B cell (primary cell): ENCODE measurements around the gene PARD3B. TPM values are rescaled to one million over a fixed set of nuclear protein-coding genes. Genes with fewer than 3 reads are reported as not detected.

Experiments used
- ATAC-seq: fragments of 200-7000 bp; cut with Tn5 transposase; one replicate; pipeline ENCODE4 v1.10.0; 2021; ENCODE audit warnings: low read depth, mild to moderate bottlenecking, moderate number of reproducible peaks, moderate library complexity
- CTCF ChIA-PET: fragments of 350-600 bp; sonication (Branson Sonifier 250); formaldehyde crosslinking; loops from one replicate; lab custom pipeline; 2021; ENCODE audit warnings: antibody characterized with exemption, inconsistent platforms; lab: Charles Lee
- POLR2A ChIA-PET: fragments of 350-600 bp; sonication (Branson Sonifier 250); formaldehyde crosslinking; loops from one replicate; lab custom pipeline; 2021; ENCODE audit warnings: antibody characterized with exemption; lab: Charles Lee
- DNase-seq: peaks from one replicate; pipeline ENCODE4 v3.0.0; 2013
- H2AFZ ChIP-seq: 2 replicates; pipeline ENCODE4 v1.6.1; 2012; ENCODE audit warnings: mild to moderate bottlenecking, low read depth, low read length; ENCODE audit not compliant: insufficient read depth, poor library complexity, severe bottlenecking
- H3K27ac ChIP-seq, 2 donors: 1 replicate in 1 of 2; 2 replicates in 1 of 2; pipeline ENCODE4 v1.5.1; 2012 to 2013; ENCODE audit warnings: low read length in 2 of 2, mild to moderate bottlenecking in 2 of 2, moderate library complexity in 1 of 2
- H3K27me3 ChIP-seq, 4 experiments: fragments of 200-600 bp in 1 of 4; sonication (generic) in 1 of 4; replicated peaks in 1 of 4; 1 replicate in 2 of 4; 2 replicates in 2 of 4; pipeline versions ENCODE4 v1.6.1 to v1.7.0; 2013 to 2016; ENCODE audit warnings: low read length in 3 of 4, mild to moderate bottlenecking in 2 of 4, mixed read lengths in 1 of 4, moderate library complexity in 1 of 4; ENCODE audit not compliant: insufficient read depth in 4 of 4, control insufficient read depth in 3 of 4; ENCODE audit errors: control extremely low read depth in 1 of 4
- H3K36me3 ChIP-seq, 2 experiments: replicated peaks in 1 of 2; 1 replicate in 1 of 2; 2 replicates in 1 of 2; pipeline versions ENCODE4 v1.6.1 to v1.7.1; 2013; ENCODE audit warnings: low read length in 1 of 2; ENCODE audit not compliant: insufficient read depth in 2 of 2, control insufficient read depth in 1 of 2; ENCODE audit errors: control extremely low read depth in 1 of 2, extremely low read depth in 1 of 2
- H3K4me1 ChIP-seq, 2 donors: fragments of 200-600 bp in 1 of 2; sonication (generic) in 1 of 2; 1 replicate in 1 of 2; 2 replicates in 1 of 2; pipeline versions ENCODE4 v1.5.1 to v1.6.1; 2013 to 2017; ENCODE audit warnings: low read length in 2 of 2; ENCODE audit not compliant: control insufficient read depth in 2 of 2, insufficient read depth in 2 of 2
- H3K4me2 ChIP-seq: replicated peaks from 2 replicates; pipeline ENCODE3; 2012; ENCODE audit warnings: mild to moderate bottlenecking, low read depth, low read length; ENCODE audit not compliant: poor library complexity, severe bottlenecking
- H3K4me3 ChIP-seq, 5 experiments: fragments of 200-600 bp in 1 of 5; sonication (generic) in 1 of 5; 1 replicate in 3 of 5; 2 replicates in 2 of 5; pipeline versions ENCODE4 v1.5.1 to v1.7.0; 2011 to 2016; ENCODE audit warnings: low read length in 4 of 5, mild to moderate bottlenecking in 4 of 5, low read depth in 2 of 5, control low read depth in 1 of 5, moderate library complexity in 1 of 5; ENCODE audit not compliant: insufficient read depth in 1 of 5; ENCODE audit errors: control extremely low read depth in 1 of 5, extremely low read depth in 1 of 5
- H3K79me2 ChIP-seq: fragments of 200-600 bp; sonication (generic); one replicate; pipeline ENCODE4 v1.6.0; 2016; ENCODE audit warnings: low read length; ENCODE audit not compliant: control insufficient read depth, insufficient read depth
- H3K9ac ChIP-seq: fragments of 200-600 bp; sonication (generic); 2 replicates; pipeline ENCODE4 v1.6.1; 2017; ENCODE audit warnings: mild to moderate bottlenecking, low read length, moderate library complexity
- H3K9me3 ChIP-seq, 3 donors: one replicate each; pipeline versions ENCODE4 v1.6.1 to v1.7.1; 2013; ENCODE audit warnings: low read length in 2 of 3; ENCODE audit not compliant: control insufficient read depth in 2 of 3, insufficient read depth in 1 of 3; ENCODE audit errors: control extremely low read depth in 1 of 3
- H4K20me1 ChIP-seq: 2 replicates; pipeline ENCODE4 v1.6.0; 2012; ENCODE audit warnings: mild to moderate bottlenecking, low read length; ENCODE audit not compliant: insufficient read depth, control insufficient read depth, poor library complexity, severe bottlenecking
- H3K27ac Mint-ChIP-seq: one replicate; pipeline ENCODE4 v1.8.0; 2021; ENCODE audit warnings: mixed read lengths
- H3K27me3 Mint-ChIP-seq: one replicate; pipeline ENCODE4 v1.8.0; 2021; ENCODE audit warnings: mixed read lengths
- H3K4me1 Mint-ChIP-seq: one replicate; pipeline ENCODE4 v1.8.0; 2021; ENCODE audit warnings: mixed read lengths
- H3K4me3 Mint-ChIP-seq: one replicate; pipeline ENCODE4 v1.8.0; 2021; ENCODE audit warnings: mixed read lengths
- H3K9me3 Mint-ChIP-seq: one replicate; pipeline ENCODE4 v1.8.0; 2022; ENCODE audit warnings: mixed read lengths; ENCODE audit not compliant: insufficient read depth
- EZH2 ChIP-seq: IDR thresholded peaks from 2 replicates; pipeline ENCODE4 v1.6.1; 2012; ENCODE audit warnings: borderline replicate concordance, low read depth, mild to moderate bottlenecking, moderate library complexity, low read length; ENCODE audit not compliant: insufficient read depth, poor library complexity, severe bottlenecking
- WGBS: methylation state at CpG from one replicate; pipeline ENCODE4 v1.1.5; 2013; ENCODE audit warnings: missing lambda C conversion rate; ENCODE audit not compliant: insufficient coverage; 5-methylcytosine and 5-hydroxymethylcytosine counted together
- intact Hi-C: fragments of 100-400 bp; cut with micrococcal nuclease; formaldehyde crosslinking; loops from one replicate; pipeline ENCODE4 v1.10.0; 2022
- polyA plus RNA-seq: library from polyadenylated mRNA; depleted of rRNA; stranded (reverse); fragments of >200 nt; gene quantifications from 2 replicates; pipeline ENCODE4 v1.2.3, GENCODE V29; 2012
- total RNA-seq, 2 donors: library from RNA; stranded (reverse); fragments of 120-200 nt in 1 of 2; gene quantifications; 1 replicate in 1 of 2; 2 replicates in 1 of 2; pipeline versions ENCODE4 v1.2.3 to v1.2.4, GENCODE V29; 2013 to 2022
- TF ChIP-seq, protein P1 (sequence below): fragments of 200-600 bp; IDR thresholded peaks from one replicate; pipeline ENCODE4 v1.8.0; 2022; ENCODE audit warnings: antibody characterized with exemption, mild to moderate bottlenecking

Gene PARD3B
- total and polyA plus RNA-seq, 2 donors (not counting 1 experiment from before 2014, with no cell fraction given): not detected

DNA sequence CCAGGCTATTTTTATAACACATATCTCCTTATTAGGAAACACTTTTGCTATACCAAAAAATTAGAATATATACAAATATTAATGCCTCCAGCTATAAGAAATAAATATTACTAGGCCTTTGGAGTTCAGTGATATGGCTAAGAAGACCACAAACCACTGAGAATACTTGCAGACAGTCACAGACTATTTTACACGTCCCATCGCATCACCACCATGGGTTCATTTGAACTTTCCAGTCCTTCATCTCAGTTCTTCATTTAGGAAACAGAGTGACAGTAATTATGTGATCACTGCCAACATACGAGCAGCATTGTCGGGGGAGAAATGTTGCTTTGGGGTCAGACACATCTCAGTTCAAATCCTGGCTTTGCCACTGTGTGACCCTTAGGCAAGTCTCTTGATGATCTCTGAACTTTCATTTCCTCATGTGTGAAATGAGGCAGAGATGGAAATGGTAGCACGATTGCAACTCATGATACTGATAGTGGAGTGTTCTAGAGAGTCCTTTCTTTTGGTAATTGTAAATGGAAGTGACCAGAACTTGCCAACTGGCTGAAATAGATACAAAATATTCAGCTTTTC lies 998.1 kb downstream of the PARD3B start:
- no peak overlapping the region for H3K27ac Mint-ChIP-seq
- Histone ChIP-seq H4K20me1 (no peaks in the 10 kb centered on the region), H3K79me2 (no peaks in the 10 kb centered on the region), H2AFZ (peak overlapping the region; percentile 4), H3K36me3 (no peaks in the 10 kb centered on the region), H3K9ac (no peak overlapping the region), H3K4me1 (peaks cover 7 to 13% of the 10 kb centered on the region in 2 donors), H3K9me3 (no peaks in the 10 kb centered on the region), H3K4me2 (no peak overlapping the region), H3K27ac (no peak overlapping the region), H3K27me3 (no peaks in the 10 kb centered on the region), H3K4me3 (no peak overlapping the region)
- ATAC-seq (no peak), DNase-seq (no peak)
- POLR2A ChIA-PET: no interaction called here
- no peak overlapping the region for H3K4me3 Mint-ChIP-seq
- H3K9me3 Mint-ChIP-seq: no peaks in the 10 kb centered on the region
- whole genome bisulfite sequencing: no CpG with 5 or more reads among the region's 5 CpGs
- intact Hi-C loops: no loop called here
- CTCF ChIA-PET: no interaction called here
- H3K4me1 Mint-ChIP-seq: peaks cover 19% of the 10 kb centered on the region
- no peak for TF ChIP-seq EZH2
- TF ChIP-seq, protein P1, sequence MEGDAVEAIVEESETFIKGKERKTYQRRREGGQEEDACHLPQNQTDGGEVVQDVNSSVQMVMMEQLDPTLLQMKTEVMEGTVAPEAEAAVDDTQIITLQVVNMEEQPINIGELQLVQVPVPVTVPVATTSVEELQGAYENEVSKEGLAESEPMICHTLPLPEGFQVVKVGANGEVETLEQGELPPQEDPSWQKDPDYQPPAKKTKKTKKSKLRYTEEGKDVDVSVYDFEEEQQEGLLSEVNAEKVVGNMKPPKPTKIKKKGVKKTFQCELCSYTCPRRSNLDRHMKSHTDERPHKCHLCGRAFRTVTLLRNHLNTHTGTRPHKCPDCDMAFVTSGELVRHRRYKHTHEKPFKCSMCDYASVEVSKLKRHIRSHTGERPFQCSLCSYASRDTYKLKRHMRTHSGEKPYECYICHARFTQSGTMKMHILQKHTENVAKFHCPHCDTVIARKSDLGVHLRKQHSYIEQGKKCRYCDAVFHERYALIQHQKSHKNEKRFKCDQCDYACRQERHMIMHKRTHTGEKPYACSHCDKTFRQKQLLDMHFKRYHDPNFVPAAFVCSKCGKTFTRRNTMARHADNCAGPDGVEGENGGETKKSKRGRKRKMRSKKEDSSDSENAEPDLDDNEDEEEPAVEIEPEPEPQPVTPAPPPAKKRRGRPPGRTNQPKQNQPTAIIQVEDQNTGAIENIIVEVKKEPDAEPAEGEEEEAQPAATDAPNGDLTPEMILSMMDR: no peak
- peaks cover 4% of the 10 kb centered on the region for H3K27me3 Mint-ChIP-seq

DNA sequence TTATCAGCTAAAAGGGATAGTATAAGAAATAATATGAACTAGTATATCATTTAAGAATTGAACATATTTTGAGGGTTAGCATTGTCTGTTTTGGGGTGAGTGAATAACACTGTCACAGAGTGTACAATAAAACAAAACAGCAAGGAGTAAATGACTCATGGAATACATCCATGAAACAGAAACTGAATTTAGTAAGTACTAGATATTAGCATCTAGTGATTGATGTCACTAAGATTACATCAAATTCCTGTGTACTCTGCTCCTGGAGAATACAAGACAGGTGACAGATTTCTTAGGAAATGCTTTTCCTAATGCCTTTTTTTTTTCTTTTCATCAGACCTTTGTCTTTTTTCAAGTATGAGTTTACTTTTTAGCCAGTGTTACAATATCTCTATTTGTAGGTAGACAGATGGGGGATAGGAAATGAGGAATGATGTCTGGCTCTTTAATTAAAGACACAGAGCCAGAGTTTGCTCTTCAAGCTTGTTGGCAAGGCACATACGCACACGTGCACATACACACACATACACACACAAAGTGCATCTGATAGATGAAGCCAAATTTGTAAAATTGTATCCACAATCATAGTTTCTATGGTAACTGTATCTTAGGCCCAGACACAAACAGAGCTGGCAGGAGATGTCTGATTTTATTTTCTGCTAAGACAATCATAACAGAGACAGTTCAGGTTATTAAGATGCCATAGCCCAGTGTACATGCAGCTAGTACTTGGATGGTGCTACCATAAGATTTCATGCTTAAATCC lies 998.8 kb downstream of the PARD3B start:
- POLR2A ChIA-PET: no interaction called here
- Histone ChIP-seq H4K20me1 (no peaks in the 10 kb centered on the region), H3K36me3 (no peaks in the 10 kb centered on the region), H3K27ac (no peak overlapping the region), H3K4me1 (peaks cover 7 to 13% of the 10 kb centered on the region in 2 donors), H3K79me2 (no peaks in the 10 kb centered on the region), H2AFZ (no peak overlapping the region), H3K9ac (no peak overlapping the region), H3K27me3 (no peaks in the 10 kb centered on the region), H3K4me2 (no peak overlapping the region), H3K9me3 (no peaks in the 10 kb centered on the region), H3K4me3 (no peak overlapping the region)
- WGBS: no CpG with 5 or more reads among the region's 2 CpGs
- Mint-ChIP-seq H3K27me3 (peaks cover 5% of the 10 kb centered on the region), H3K4me3 (no peak overlapping the region), H3K27ac (no peak overlapping the region), H3K4me1 (peaks cover 19% of the 10 kb centered on the region), H3K9me3 (no peaks in the 10 kb centered on the region)
- CTCF ChIA-PET: no interaction called here
- no peak for DNase-seq
- TF ChIP-seq, protein P1: no peak
- no peak for TF ChIP-seq EZH2
- intact Hi-C loops: no loop called here
- no peak for ATAC-seq
